ENCODE results near the gene DET1.
"Not testable (repeated sequence)": the region's sequence is repeated elsewhere in the genome, so short reads cannot be mapped to it uniquely, and the experiment has no call there.

Gene DET1

GRCh38 chr15:88540350-88540749 lies 6.1 kb downstream of the DET1 start:
- not testable (repeated sequence) for H3K36me3 ChIP-seq (ENCODE audit: insufficient read depth, low read length); H3K27me3 ChIP-seq (ENCODE audit: insufficient read depth, low read length); H2AFZ ChIP-seq (ENCODE audit: low read length, unreplicated experiment); H3K27ac ChIP-seq (ENCODE audit: low read depth, low read length); H3K79me2 ChIP-seq (ENCODE audit: control insufficient read depth, insufficient read depth, low read length, unreplicated experiment); H3K4me3 ChIP-seq (ENCODE audit: low read depth, low read length); H3K4me1 ChIP-seq (ENCODE audit: control insufficient read depth, insufficient read depth, low read length, unreplicated experiment)

DNA sequence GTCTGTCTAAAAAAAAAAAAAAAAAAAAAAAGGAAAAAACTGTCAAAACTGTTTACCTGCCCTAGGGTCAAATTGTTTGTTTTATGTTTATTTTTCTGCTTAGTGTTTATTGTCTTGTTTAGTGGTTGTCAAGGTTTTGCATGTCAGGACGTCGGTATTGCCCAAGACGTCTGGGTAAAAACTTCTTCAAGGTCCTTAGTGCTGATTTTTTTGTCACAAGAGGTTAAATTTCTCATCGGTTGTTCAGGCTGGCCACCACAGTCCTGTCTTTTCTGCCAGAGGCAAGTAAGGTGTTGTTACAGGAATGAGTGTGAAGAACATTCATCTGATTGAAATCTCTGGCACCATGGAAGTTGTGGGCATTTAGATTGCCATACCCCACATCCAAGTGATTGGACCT lies 7.0 kb downstream of the DET1 start:
- Histone ChIP-seq H2AFZ (ENCODE audit: low read length, unreplicated experiment) (no peak overlapping the region), H3K4me3 (ENCODE audit: low read depth, low read length) (no peak overlapping the region), H3K27ac (ENCODE audit: low read depth, low read length) (no peak overlapping the region), H3K36me3 (ENCODE audit: insufficient read depth, low read length) (no peaks in the 10 kb centered on the region), H3K4me1 (ENCODE audit: control insufficient read depth, insufficient read depth, low read length, unreplicated experiment) (no peaks in the 10 kb centered on the region), H3K27me3 (ENCODE audit: insufficient read depth, low read length) (no peaks in the 10 kb centered on the region), H3K79me2 (ENCODE audit: control insufficient read depth, insufficient read depth, low read length, unreplicated experiment) (no peaks in the 10 kb centered on the region)

- no peak overlapping the region for H2AFZ ChIP-seq (ENCODE audit: low read length, unreplicated experiment)
- no peaks in the 10 kb centered on the region for H3K27me3 ChIP-seq (ENCODE audit: insufficient read depth, low read length)
- no peaks in the 10 kb centered on the region for H3K36me3 ChIP-seq (ENCODE audit: insufficient read depth, low read length)
- no peak overlapping the region for H3K27ac ChIP-seq (ENCODE audit: low read depth, low read length)
- H3K4me3 ChIP-seq (ENCODE audit: low read depth, low read length): no peak overlapping the region
- no peaks in the 10 kb centered on the region for H3K79me2 ChIP-seq (ENCODE audit: control insufficient read depth, insufficient read depth, low read length, unreplicated experiment)
- H3K4me1 ChIP-seq (ENCODE audit: control insufficient read depth, insufficient read depth, low read length, unreplicated experiment): no peaks in the 10 kb centered on the region
Measured at GRCh38 chr15:88538972-88539371, 7.5 kb downstream of the DET1 start.

DNA sequence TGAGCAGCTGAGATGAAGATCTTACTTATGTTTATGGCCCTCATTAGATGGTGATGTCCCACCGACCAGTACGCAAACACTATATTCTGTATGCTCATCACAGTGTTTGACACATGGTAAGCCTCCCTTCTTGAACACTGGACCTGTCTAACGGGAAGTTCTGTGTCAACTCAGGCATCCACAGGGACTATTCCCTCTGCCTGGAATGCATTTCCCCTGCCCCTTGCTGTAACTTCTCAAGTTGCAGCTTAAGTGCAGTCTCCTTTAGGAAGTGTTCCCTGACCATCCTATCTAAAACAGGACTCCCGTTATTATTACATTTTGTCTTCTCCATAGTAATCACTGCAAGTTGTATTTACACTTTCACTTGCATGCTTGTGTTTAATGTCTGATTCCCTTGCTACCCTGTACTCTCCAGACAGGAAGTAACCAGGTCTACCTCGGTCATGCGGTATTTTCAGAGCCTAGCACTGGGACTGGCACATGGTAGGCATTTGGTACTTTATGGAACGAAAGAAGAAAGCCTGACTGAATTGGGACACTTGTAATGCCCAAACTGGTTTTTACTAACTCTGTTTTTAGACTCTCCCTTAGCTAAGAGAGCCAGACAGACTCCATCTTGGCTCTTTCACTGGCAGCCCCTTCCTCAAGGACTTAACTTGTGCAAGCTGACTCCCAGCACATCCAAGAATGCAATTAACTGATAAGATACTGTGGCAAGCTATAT lies 8.7 kb downstream of the DET1 start:
- H3K79me2 ChIP-seq (ENCODE audit: control insufficient read depth, insufficient read depth, low read length, unreplicated experiment): no peaks in the 10 kb centered on the region
- no peaks in the 10 kb centered on the region for H3K4me1 ChIP-seq (ENCODE audit: control insufficient read depth, insufficient read depth, low read length, unreplicated experiment)
- no peaks in the 10 kb centered on the region for H3K36me3 ChIP-seq (ENCODE audit: insufficient read depth, low read length)
- no peak overlapping the region for H2AFZ ChIP-seq (ENCODE audit: low read length, unreplicated experiment)
- no peak overlapping the region for H3K27ac ChIP-seq (ENCODE audit: low read depth, low read length)
- H3K27me3 ChIP-seq (ENCODE audit: insufficient read depth, low read length): no peaks in the 10 kb centered on the region
- H3K4me3 ChIP-seq (ENCODE audit: low read depth, low read length): no peak overlapping the region

- Histone ChIP-seq H3K27me3 (ENCODE audit: insufficient read depth, low read length) (no peaks in the 10 kb centered on the region), H3K79me2 (ENCODE audit: control insufficient read depth, insufficient read depth, low read length, unreplicated experiment) (no peaks in the 10 kb centered on the region), H2AFZ (ENCODE audit: low read length, unreplicated experiment) (no peak overlapping the region), H3K36me3 (ENCODE audit: insufficient read depth, low read length) (peaks cover 5% of the 10 kb centered on the region; the same call in 1 of the 2 replicates), H3K27ac (ENCODE audit: low read depth, low read length) (no peak overlapping the region), H3K4me3 (ENCODE audit: low read depth, low read length) (no peak overlapping the region), H3K4me1 (ENCODE audit: control insufficient read depth, insufficient read depth, low read length, unreplicated experiment) (no peaks in the 10 kb centered on the region)
Measured at GRCh38 chr15:88535607-88536313, 10.7 kb downstream of the DET1 start.

- Histone ChIP-seq H3K4me1 (ENCODE audit: control insufficient read depth, insufficient read depth, low read length, unreplicated experiment) (no peaks in the 10 kb centered on the region), H3K27ac (ENCODE audit: low read depth, low read length) (no peak overlapping the region), H2AFZ (ENCODE audit: low read length, unreplicated experiment) (no peak overlapping the region), H3K4me3 (ENCODE audit: low read depth, low read length) (no peak overlapping the region), H3K27me3 (ENCODE audit: insufficient read depth, low read length) (no peaks in the 10 kb centered on the region), H3K79me2 (ENCODE audit: control insufficient read depth, insufficient read depth, low read length, unreplicated experiment) (no peaks in the 10 kb centered on the region), H3K36me3 (ENCODE audit: insufficient read depth, low read length) (peaks cover 12% of the 10 kb centered on the region; the same call in 1 of the 2 replicates)
Measured at GRCh38 chr15:88535100-88535499, 11.4 kb downstream of the DET1 start.

GRCh38 chr15:88533376-88533775 lies 13.1 kb downstream of the DET1 start:
- H3K4me1 ChIP-seq (ENCODE audit: control insufficient read depth, insufficient read depth, low read length, unreplicated experiment): no peaks in the 10 kb centered on the region

DNA sequence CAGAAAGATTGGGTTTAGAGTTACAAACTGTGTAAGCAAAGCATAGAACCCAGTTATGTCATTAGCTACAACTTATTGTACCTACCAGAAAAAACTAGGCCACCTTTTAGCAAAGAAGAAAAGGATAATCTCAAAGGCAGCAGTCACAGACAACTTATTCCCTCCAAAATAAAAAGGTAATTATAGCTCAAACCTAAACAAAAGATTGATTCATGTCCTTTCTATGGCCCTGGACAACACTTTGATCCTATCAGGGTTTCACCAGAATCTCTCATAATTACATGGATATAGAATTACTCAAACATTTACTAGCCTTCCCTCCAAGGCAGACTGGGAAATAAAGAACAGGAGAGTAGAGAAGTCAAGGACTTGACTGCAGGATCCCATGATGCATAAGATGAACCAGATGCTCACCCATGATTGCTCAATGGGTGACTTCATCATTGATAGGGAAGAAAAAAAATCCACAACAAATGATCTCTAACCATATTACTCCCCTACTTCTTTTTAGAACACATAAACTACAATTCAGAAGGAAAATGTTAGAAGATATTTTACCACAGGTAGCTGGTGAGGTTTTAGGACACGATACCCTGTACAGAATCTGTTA lies 17.4 kb downstream of the DET1 start:
- Histone ChIP-seq H3K4me3 (ENCODE audit: low read depth, low read length) (no peak overlapping the region), H3K36me3 (ENCODE audit: insufficient read depth, low read length) (peaks cover 22% of the 10 kb centered on the region), H3K79me2 (ENCODE audit: control insufficient read depth, insufficient read depth, low read length, unreplicated experiment) (no peaks in the 10 kb centered on the region), H3K27ac (ENCODE audit: low read depth, low read length) (no peak overlapping the region), H2AFZ (ENCODE audit: low read length, unreplicated experiment) (no peak overlapping the region), H3K27me3 (ENCODE audit: insufficient read depth, low read length) (no peaks in the 10 kb centered on the region), H3K4me1 (ENCODE audit: control insufficient read depth, insufficient read depth, low read length, unreplicated experiment) (no peaks in the 10 kb centered on the region)

More at GRCh38 chr15:88533376-88533775, 13.1 kb downstream of the DET1 start:
- Histone ChIP-seq H3K27me3 (ENCODE audit: insufficient read depth, low read length) (no peaks in the 10 kb centered on the region), H3K36me3 (ENCODE audit: insufficient read depth, low read length) (peaks cover 12% of the 10 kb centered on the region; the same call in 1 of the 2 replicates), H2AFZ (ENCODE audit: low read length, unreplicated experiment) (no peak overlapping the region), H3K4me3 (ENCODE audit: low read depth, low read length) (no peak overlapping the region), H3K79me2 (ENCODE audit: control insufficient read depth, insufficient read depth, low read length, unreplicated experiment) (no peaks in the 10 kb centered on the region), H3K27ac (ENCODE audit: low read depth, low read length) (no peak overlapping the region)

GRCh38 chr15:88526247-88526879 lies 20.1 kb downstream of the DET1 start:
- no peaks in the 10 kb centered on the region for H3K4me1 ChIP-seq (ENCODE audit: control insufficient read depth, insufficient read depth, low read length, unreplicated experiment)
- peaks cover 21% of the 10 kb centered on the region for H3K36me3 ChIP-seq (ENCODE audit: insufficient read depth, low read length)
- H3K4me3 ChIP-seq (ENCODE audit: low read depth, low read length): no peak overlapping the region

GRCh38 chr15:88525418-88525817 lies 21.1 kb downstream of the DET1 start:
- Histone ChIP-seq H2AFZ (ENCODE audit: low read length, unreplicated experiment) (no peak overlapping the region), H3K4me1 (ENCODE audit: control insufficient read depth, insufficient read depth, low read length, unreplicated experiment) (no peaks in the 10 kb centered on the region), H3K27me3 (ENCODE audit: insufficient read depth, low read length) (no peaks in the 10 kb centered on the region), H3K27ac (ENCODE audit: low read depth, low read length) (no peak overlapping the region), H3K4me3 (ENCODE audit: low read depth, low read length) (no peak overlapping the region), H3K79me2 (ENCODE audit: control insufficient read depth, insufficient read depth, low read length, unreplicated experiment) (no peaks in the 10 kb centered on the region), H3K36me3 (ENCODE audit: insufficient read depth, low read length) (peaks cover 14% of the 10 kb centered on the region)

More at GRCh38 chr15:88526247-88526879, 20.1 kb downstream of the DET1 start:
- no peaks in the 10 kb centered on the region for H3K27me3 ChIP-seq (ENCODE audit: insufficient read depth, low read length)
- no peak overlapping the region for H3K27ac ChIP-seq (ENCODE audit: low read depth, low read length)
- H2AFZ ChIP-seq (ENCODE audit: low read length, unreplicated experiment): no peak overlapping the region
- H3K79me2 ChIP-seq (ENCODE audit: control insufficient read depth, insufficient read depth, low read length, unreplicated experiment): no peaks in the 10 kb centered on the region

Measured in ACC112 (cell line).